G401 (cell line): ENCODE results near the gene EXOC7. TPM values are rescaled to one million over a fixed set of nuclear protein-coding genes. Genes with fewer than 3 reads are reported as not detected.

Experiments used
- DNase-seq: peaks from one replicate; pipeline ENCODE4 v3.0.0-alpha.2; 2015; ENCODE audit warnings: low spot score
- in situ Hi-C: cut with HindIII; loops from 2 replicates; pipeline ENCODE4 v1.10.0; 2016; ENCODE audit warnings: low sequenced_read_pairs, mixed read lengths
- total RNA-seq: library from RNA; depleted of rRNA; stranded (reverse); fragments of >200 nt; shearing (Covaris generic); gene quantifications from 2 replicates; pipeline ENCODE4 v1.2.3, GENCODE V29; 2014; rRNA removed

Gene EXOC7
- 83.1 and 92.2 TPM in 2 replicates for total RNA-seq

GRCh38 chr17:76103274-76104139 is at the start of gene EXOC7:
TSS of gene EXOC7 (minus strand) at chr17:76103787. CDS start at chr17:76103692, 95 bp downstream.
- in situ Hi-C loops, result no loop called here
- DNase-seq, result peak; percentile 92

DNA sequence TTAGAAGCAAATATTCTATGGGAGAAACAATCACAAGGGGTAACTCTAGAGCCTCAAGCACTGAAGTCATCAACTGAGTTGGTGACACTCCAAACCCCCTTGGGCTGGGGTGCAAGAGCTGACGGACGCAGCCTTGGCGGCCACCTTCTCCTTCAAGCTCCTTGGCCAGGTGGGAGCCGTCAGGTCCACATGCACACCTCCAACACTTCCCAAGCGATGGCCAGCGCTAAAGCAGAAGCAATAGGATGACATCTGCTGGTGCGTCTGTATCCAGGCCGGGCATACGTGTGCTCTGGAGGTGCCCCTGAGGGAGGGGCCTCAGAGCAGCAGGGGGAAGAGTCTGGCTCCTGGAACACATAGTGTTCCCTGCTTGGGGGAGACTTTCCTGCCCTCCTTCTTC is 49.6 kb upstream of the EXOC7 start:
- no peak for DNase-seq
- in situ Hi-C loops, result no loop called here

DNA sequence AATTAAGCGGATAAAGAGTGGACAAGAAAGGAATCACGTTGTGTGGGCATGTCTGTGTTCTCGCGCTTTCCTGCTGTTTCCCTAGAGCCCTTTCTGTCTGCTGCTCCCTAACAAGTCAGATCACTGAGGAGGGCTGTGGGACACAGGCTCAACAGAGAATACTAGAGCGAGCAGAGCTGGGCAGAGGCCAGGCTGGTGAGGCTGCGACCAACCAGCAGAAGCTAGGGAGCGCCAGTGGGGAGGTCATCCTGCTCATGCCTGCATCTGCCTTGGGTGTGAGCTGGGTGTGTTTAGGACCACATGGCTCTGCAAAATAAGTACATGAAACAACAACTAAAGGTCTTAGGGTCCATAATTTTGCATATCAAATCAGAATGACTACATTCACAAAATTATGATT is 49.0 kb upstream of the EXOC7 start:
- in situ Hi-C loops, result no loop called here
- no peak for DNase-seq

DNA sequence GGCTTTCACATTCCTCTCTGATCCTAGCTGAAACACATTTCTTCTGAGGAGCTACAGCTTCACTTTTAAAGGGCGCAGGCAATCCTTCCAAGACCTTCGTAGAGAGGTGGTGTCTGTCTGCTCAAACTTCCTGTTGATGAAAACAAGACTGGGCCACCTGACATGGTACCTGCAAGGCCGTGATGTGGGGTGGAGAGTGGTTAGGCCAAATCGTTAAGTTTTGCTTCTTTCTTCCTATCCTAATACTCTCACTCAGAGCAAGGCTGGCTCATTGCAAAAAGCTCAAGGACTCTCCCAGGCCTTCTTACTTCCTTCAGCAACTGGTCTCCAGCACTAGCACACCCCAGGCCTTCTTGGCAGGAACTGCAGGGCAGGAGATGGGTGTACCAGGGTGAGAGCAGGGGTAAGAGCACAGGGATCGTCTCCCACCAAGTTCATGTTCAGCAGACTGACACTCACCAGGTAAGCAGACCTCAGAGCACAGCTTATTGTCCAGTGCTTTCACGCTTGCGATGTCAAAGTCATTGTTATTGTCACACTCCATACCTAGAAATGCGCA is 48.4 kb upstream of the EXOC7 start:
- in situ Hi-C loops, result no loop called here

DNA sequence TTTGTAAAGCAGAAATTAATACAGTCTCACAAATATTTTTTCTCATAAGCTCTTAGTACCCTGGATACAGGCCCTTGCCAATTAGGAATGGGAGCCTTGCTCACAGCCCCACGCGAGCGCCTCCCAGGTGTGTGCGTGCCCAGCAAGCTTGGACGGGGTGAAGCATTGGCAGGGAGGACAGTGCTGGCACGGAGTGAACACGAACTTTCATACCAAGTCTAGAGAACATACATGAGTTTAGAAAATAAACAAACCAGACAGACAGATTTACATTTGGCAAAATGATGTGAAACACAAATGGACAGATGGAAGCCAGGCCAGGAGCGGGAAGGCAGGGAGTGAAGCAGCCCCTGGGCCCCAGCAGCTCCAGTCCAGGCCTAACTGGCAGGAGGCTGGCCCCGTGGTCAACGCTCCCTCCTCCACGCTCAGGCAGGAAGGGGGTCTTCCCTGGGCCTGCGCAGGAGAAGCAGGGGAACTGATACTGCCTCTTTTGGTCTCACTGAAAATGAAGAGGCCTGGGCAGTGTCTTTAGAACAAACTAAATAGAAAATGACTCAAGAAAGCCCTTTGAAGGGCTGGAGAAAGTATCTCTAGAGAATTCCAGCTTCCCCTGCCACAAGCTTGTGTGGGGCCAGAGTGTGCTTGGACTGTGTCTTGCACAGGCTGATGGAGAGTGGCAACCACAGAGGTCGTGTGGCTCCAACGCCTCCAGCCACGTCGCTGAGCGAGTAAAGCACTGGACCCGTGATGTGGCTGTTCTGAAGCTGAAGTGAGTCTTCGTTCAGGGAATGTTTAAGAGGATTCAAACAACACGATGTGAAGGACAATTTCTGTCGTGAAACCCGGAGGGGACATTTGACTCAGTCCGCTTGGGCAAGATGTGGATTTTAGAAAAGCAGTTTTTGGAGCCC is 47.4 kb upstream of the EXOC7 start:
- no peak for DNase-seq
- in situ Hi-C loops, result no loop called here

More for the DNA sequence above, 48.4 kb upstream of the EXOC7 start:
- DNase-seq, result no peak

DNA sequence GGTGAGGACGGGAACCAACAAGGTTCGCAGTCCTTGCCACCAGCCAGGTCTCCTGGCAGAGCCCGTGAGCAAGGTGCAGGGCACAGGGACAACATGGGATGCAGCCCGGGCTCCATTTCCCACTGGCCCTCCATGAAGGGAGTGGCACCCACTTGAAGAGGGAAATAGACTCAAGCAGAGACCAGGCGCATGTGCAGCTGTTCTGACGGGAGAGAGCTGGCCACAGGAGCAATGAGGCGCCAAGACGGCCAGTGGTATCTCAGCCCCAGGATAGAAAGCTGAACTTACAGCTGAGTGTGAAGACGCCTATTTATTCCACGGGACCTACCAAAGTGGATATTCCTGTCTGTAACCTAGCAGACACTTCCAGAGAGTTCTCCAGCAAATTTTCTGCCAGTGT is 45.6 kb upstream of the EXOC7 start:
- no peak for DNase-seq
- in situ Hi-C loops, result no loop called here

DNA sequence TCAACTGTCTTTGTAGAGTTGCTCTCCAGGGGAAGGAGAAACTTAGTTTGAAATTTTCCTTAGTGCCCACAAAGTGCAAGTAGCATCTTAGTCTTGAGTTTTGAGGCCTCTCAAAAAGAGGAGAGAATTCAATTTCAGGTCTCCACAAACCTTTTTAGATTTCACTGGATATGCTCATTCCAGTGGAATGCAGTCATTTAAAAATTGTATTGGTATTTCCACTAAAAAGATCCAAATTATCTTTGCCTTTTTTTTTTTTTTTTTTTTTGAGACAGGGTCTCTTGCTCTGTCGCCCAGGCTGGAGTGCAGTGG is 44.4 kb upstream of the EXOC7 start:
- in situ Hi-C loops, result no loop called here
- DNase-seq, result no peak

DNA sequence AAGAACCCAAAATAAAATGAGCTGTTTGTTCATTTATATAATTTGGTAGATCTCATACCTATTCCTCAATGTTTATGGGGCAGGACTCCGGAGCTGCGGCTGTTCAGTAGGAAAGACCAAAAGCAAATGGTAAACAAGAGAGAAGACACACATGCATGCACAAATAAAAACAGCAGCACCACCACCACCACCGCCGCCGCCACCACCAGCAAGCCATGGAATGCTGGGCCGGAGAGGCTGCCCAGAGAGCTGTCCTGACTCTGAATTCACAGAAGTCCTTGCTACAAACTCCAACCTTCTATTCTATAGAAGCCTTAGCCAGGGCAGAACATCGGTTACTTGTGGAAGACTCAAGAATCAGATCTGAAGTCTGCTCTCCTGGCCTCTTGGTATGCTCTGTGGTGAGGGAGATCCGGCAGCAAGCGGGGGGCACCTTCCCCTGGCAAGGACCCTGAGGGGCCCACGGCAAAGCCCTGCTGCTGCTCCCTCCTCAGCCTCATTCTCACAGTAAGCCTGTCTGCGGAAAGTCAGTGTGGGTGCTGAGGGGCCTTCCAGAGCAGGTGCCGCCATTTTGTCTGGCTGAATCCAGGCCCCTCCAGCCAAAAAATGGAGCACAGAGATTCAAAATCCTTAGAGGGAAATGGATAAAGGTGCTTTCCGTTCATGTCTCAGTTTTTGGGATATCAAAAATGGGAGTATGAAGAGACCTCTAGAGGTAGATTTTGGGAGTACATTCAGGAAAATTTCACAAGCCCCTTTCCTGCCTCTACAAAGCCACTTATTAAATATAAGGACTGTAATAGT is 43.8 kb upstream of the EXOC7 start:
- DNase-seq, result peak; percentile 65
- in situ Hi-C loops, result no loop called here

GRCh38 chr17:76146053-76146851 is 42.7 kb upstream of the EXOC7 start:
- in situ Hi-C loops, result no loop called here
- DNase-seq, result no peak

- in situ Hi-C loops, result no loop called here
- DNase-seq, result peak; percentile 32
Observed at GRCh38 chr17:76145231-76146052, 41.9 kb upstream of the EXOC7 start.

DNA sequence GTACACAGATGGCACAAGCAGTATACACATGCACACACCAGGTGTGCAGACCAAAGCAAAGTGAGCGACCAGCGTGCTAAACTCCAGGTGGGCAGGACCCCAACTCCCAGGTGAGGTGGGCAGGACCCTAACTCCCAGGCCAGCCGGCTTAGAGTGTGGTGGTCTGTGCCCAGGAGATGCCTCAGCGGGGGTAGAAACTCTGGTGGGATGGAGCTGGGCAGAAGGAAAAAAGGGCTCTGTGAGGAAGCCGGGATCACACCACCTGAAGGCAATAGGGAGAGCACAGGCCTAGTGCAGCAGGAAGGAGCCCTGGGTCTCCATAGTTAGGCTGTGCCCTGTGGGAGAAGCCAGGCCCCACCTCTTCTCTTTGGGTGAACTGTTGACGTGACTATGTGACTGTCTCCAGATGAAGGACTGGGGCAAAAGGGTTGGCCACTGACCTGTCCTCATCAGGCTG is 39.0 kb upstream of the EXOC7 start:
- no peak for DNase-seq
- in situ Hi-C loops, result no loop called here

- DNase-seq, result no peak
- in situ Hi-C loops, result no loop called here
Observed at GRCh38 chr17:76142039-76142584, 38.5 kb upstream of the EXOC7 start.

- in situ Hi-C loops, result no loop called here
- DNase-seq, result peak; percentile 89
Observed at GRCh38 chr17:76141212-76142038, 37.8 kb upstream of the EXOC7 start, which contains the start of gene FOXJ1. TSS of gene FOXJ1 (minus strand) at chr17:76141245. CDS start at chr17:76140395, 850 bp downstream.

DNA sequence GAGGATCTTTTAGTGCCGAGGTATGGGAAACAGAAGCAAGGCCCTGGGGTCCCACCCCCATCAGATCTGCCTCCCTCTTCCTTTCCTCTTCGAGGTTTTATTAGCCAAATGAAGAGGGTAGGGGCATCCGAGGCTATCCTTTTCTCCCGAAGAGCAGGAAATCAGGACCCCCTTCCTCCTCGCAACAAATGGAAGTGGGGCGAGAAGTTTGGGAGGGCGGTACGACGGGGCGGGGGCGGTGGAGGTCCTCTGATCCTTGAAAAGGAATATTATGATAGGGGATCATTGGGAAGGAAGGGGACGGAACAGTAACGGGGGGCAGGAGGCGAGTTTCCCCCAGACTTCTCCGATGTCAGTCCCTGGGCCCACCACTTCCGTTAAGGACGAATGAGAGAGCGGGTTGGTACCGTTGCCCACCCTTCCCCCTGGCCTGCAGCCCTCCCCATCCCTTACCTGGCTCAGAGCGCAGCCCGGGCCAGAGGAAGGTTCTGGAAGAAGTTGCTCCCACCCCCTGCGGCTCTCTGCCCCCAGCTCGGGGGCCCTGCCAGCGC is 37.1 kb upstream of the EXOC7 start:
- DNase-seq, result no peak
- in situ Hi-C loops, result no loop called here

DNA sequence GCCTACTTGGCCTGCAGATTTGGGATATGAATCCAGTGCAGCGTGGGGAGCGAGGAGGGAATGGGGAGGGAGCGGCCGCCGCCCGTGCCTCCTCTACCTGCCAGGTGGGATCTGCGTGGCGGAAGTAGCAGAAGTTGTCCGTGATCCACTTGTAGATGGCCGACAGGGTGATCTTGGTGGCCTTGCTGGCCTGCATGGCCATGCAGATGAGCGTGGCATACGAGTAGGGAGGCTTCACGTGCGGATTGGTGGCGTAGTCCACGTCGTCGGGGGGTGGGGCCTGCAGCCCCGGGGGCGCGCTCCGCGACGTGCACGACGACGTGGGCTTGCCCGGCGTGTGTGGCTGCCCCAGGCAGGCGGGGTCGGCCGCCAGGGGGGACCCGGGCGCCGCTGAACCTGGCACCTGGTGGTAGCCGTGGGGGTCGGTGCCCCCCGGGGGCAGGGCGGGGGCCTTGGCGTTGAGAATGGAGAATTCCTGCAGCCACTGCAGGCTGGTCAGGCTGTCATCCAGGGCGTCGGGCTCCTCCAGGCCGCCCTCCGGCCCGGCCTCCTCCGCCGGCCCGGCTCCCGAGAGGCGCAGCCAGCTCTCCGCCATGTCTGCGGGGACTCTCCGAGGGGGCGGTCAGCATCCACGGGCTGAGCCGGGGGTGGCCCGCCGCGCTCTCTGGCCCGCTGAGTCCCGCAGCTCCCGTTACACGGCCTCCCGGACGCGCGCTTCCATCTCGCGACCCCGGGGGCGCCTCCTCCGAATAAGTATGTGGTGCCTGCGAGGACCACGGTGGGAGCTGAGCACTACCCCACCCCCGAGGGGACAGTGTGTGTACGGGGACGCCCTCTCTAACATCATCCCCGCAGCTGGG is 36.4 kb upstream of the EXOC7 start:
- no peak for DNase-seq
- in situ Hi-C loops, result no loop called here
